ENCODE results near the gene NTM. TPM values are rescaled to one million over a fixed set of nuclear protein-coding genes. Genes with fewer than 3 reads are reported as not detected.

The NTM gene
- total RNA-seq, 1 donor, result 52.2 TPM

GRCh38 chr11:131875611-131876010 is 505.2 kb downstream of the NTM start:
- no peak overlapping the region for H3K4me3 ChIP-seq (ENCODE audit: low read depth, low read length)
- TF ChIP-seq, protein P1, sequence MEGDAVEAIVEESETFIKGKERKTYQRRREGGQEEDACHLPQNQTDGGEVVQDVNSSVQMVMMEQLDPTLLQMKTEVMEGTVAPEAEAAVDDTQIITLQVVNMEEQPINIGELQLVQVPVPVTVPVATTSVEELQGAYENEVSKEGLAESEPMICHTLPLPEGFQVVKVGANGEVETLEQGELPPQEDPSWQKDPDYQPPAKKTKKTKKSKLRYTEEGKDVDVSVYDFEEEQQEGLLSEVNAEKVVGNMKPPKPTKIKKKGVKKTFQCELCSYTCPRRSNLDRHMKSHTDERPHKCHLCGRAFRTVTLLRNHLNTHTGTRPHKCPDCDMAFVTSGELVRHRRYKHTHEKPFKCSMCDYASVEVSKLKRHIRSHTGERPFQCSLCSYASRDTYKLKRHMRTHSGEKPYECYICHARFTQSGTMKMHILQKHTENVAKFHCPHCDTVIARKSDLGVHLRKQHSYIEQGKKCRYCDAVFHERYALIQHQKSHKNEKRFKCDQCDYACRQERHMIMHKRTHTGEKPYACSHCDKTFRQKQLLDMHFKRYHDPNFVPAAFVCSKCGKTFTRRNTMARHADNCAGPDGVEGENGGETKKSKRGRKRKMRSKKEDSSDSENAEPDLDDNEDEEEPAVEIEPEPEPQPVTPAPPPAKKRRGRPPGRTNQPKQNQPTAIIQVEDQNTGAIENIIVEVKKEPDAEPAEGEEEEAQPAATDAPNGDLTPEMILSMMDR (IDR thresholded peaks at IDR 0.05; ENCODE audit: insufficient read depth, low read length), result no peak
- DNase-seq (ENCODE audit: low read depth), result peak; percentile 53

DNA sequence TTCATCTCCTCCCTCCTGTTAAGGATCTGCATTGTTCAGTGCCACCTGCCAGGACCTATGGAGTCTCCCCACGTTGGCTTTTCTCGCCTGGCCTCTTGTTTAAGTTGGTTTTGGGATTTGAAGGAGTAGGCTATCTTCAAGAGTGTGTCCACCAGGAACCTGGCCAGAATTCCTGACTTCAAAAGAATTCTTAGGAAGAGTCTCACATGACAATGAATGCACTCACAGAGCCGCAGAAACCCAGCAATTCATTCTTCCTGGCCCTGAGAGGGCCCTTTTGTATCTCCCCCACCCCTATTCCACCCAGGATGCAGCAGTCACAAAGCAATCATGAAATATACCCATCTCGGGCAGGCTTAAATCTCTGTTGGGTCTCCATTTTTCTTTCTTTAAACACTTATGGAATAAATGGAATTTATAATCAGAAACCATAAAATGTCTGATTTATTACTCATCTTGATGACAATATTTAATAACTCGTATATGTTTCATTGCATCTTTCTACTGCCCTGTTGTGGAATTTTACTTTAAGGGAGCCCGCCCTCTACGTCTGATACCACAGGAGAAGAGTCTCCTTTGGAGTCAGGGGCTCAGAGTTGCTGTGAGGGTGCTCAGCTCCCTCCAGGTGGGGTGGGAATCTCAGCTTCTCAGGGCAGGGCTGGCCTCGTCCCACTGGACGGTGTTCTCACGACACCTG is 507.0 kb downstream of the NTM start:
- peak; percentile 30 for DNase-seq (ENCODE audit: low read depth)
- no peak overlapping the region for H3K4me3 ChIP-seq (ENCODE audit: low read depth, low read length)
- TF ChIP-seq, protein P1 (IDR thresholded peaks at IDR 0.05; ENCODE audit: insufficient read depth, low read length), result no peak

DNA sequence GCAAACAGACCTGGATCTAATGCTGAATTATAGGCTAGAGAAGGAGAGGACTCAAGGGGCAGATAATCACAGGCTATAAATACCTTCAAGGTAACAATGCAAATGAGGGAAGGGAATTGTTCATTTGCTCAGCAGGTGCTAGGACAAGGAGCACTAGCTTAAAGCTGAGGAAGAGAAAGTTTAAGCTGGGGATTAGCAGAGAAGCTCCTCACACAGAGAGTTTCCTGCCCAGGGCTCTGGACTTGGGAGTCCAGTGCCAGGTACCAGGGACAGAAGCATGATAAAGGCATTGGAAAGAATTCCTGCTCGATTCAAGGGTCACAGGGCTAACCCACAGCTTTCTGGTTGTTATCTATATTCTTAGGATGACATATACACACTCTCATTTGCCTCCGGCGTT is 509.9 kb downstream of the NTM start:
- TF ChIP-seq, protein P1 (IDR thresholded peaks at IDR 0.05; ENCODE audit: insufficient read depth, low read length), result no peak
- no peak overlapping the region for H3K4me3 ChIP-seq (ENCODE audit: low read depth, low read length)
- no peak for DNase-seq (ENCODE audit: low read depth)

DNA sequence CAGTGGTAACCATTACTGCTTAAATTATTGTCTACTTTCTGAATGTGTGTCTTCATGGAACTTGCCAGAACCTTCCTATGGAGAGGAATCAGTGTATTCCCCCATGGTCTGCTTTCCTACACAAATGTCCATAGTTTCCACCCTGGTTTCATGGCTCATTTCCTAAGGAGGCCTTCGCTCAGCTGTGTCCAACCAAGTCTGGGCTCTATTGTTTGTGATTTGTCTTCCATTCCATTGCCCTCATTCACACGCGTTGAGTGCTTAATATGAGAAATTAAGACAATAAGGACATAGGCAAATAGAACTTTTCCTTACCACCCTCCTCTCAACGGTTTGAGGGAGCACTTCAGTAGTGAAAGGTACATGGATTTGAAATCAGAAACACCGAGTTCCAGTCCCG is 510.6 kb downstream of the NTM start:
- no peak for DNase-seq (ENCODE audit: low read depth)
- H3K4me3 ChIP-seq (ENCODE audit: low read depth, low read length), result no peak overlapping the region
- TF ChIP-seq, protein P1 (IDR thresholded peaks at IDR 0.05; ENCODE audit: insufficient read depth, low read length), result no peak

DNA sequence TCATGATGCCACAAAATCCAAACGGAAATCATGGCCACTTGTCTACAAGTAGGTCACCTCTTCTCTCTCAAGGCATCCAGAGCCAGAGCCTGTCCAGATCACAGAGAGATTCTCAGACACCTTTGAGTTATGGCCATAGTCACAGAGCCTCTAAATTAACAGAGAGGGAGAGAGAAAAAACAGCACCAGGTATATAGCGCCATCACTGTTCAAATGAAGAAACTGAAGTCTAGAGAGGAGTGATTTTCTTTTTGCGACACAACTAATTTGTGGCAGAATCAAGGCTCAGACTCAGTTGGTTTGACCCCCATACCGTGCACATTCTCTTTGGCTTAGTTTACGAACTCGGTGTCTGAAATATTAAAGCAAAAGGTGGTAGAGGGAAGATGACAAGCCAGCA is 512.9 kb downstream of the NTM start:
- no peak overlapping the region for H3K4me3 ChIP-seq (ENCODE audit: low read depth, low read length)
- DNase-seq (ENCODE audit: low read depth), result no peak
- TF ChIP-seq, protein P1 (IDR thresholded peaks at IDR 0.05; ENCODE audit: insufficient read depth, low read length), result no peak

GRCh38 chr11:131884461-131885073 is 514.2 kb downstream of the NTM start:
- TF ChIP-seq, protein P1 (IDR thresholded peaks at IDR 0.05; ENCODE audit: insufficient read depth, low read length), result no peak
- no peak overlapping the region for H3K4me3 ChIP-seq (ENCODE audit: low read depth, low read length)
- no peak for DNase-seq (ENCODE audit: low read depth)

Data from fibroblast of the aortic adventitia (primary cell).